HG03108 (cell line): ENCODE results near the gene CCR5AS.

Experiments used
- ATAC-seq: cut with Tn5 transposase; IDR thresholded peaks from one replicate; pipeline ENCODE4 v1.9.1; 2021; ENCODE audit warnings: moderate library complexity; ENCODE audit not compliant: unreplicated experiment

The CCR5AS gene

DNA sequence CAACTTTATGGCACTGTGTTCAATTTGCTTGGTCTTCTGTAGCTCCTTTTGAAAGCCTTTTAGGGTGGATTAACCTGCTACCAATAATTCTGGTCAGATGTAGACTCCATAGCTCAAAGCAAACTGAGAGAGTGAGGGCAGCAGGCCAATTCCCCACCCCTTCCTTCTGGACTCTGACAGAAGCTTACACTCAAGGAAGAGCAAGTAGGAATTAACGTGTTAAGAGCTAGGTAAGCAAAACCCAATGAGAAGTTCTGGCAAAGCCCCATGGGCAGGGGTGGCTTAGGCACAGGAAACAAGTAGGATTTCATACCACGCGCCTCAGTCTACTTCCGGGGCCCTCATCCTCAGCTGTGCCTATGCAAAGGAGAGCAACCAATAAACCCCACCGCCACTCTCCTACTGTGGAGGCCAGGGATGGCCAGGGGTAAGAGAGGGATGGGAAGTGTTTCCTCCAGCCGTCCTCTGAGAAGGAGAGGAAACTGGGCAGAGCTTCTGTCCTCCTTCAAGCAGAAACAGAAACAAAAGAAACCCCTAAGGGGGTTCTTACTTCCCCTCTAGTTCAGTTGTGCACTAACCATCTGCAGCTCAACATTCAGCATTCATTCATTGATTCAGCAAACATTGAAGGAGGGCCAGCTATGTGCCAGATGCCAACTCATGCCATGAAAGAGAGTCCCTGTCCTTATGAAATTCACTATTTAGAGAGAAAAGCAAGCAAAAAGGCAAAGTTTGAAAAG, 23.5 kb downstream of the CCR5AS start:
- ATAC-seq, result no peak

- ATAC-seq, result no peak
These were observed 25.2 kb downstream of the CCR5AS start for GRCh38 chr3:46381625-46382024.

DNA sequence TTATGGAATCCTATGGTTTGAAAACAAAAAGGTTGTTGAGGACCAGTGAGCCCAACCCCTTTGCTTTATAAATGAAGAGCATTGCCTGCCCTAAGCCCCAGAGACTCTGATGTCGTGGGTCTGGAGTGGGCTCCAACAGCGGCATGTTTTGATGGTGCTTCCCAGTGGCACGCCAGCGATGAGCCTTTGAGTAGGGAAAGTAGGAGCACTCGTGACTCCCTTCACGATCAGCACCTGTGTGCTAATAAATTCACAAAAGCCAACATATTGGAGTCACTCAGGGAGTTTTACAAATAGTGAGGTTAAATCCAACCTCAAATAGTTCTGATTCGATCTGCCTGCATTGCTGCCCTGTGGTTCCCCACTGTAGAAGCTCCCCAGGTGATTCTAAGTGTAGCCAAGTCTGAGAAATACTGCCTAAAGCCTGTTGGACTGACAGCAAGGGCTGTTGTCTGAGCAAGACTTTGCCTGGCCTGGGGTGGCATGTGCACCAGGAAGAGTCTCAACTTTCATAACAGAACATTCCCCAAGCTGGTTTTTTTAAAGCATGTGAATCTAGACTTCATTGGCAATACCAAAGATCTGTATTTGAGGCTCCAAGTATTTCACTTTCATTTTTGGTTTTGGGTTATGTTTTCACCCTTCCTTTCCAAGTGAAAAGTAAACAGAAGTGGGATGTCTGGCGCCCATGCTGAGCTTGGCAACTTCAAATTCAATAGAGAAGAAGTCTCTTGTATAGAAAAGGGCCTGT, 26.2 kb downstream of the CCR5AS start:
- no peak for ATAC-seq

- no peak for ATAC-seq
These were observed 28.4 kb downstream of the CCR5AS start for GRCh38 chr3:46378426-46378942.

DNA sequence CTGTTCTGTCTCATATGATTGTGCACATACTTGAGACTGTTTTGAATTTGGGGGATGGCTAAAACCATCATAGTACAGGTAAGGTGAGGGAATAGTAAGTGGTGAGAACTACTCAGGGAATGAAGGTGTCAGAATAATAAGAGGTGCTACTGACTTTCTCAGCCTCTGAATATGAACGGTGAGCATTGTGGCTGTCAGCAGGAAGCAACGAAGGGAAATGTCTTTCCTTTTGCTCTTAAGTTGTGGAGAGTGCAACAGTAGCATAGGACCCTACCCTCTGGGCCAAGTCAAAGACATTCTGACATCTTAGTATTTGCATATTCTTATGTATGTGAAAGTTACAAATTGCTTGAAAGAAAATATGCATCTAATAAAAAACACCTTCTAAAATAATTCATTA, 31.1 kb downstream of the CCR5AS start:
- no peak for ATAC-seq

GRCh38 chr3:46375218-46375617, 31.6 kb downstream of the CCR5AS start:
- ATAC-seq, result no peak

DNA sequence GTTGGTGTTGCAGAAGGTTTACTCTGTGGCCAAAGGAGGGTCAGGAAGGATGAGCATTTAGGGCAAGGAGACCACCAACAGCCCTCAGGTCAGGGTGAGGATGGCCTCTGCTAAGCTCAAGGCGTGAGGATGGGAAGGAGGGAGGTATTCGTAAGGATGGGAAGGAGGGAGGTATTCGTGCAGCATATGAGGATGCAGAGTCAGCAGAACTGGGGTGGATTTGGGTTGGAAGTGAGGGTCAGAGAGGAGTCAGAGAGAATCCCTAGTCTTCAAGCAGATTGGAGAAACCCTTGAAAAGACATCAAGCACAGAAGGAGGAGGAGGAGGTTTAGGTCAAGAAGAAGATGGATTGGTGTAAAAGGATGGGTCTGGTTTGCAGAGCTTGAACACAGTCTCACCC, 32.1 kb downstream of the CCR5AS start:
- ATAC-seq, result no peak

GRCh38 chr3:46372492-46373359, 34.1 kb downstream of the CCR5AS start:
- no peak for ATAC-seq

DNA sequence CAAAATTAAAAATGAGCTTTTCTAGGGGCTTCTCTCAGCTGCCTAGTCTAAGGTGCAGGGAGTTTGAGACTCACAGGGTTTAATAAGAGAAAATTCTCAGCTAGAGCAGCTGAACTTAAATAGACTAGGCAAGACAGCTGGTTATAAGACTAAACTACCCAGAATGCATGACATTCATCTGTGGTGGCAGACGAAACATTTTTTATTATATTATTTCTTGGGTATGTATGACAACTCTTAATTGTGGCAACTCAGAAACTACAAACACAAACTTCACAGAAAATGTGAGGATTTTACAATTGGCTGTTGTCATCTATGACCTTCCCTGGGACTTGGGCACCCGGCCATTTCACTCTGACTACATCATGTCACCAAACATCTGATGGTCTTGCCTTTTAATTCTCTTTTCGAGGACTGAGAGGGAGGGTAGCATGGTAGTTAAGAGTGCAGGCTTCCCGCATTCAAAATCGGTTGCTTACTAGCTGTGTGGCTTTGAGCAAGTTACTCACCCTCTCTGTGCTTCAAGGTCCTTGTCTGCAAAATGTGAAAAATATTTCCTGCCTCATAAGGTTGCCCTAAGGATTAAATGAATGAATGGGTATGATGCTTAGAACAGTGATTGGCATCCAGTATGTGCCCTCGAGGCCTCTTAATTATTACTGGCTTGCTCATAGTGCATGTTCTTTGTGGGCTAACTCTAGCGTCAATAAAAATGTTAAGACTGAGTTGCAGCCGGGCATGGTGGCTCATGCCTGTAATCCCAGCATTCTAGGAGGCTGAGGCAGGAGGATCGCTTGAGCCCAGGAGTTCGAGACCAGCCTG, 35.1 kb downstream of the CCR5AS start:
- ATAC-seq, result no peak

DNA sequence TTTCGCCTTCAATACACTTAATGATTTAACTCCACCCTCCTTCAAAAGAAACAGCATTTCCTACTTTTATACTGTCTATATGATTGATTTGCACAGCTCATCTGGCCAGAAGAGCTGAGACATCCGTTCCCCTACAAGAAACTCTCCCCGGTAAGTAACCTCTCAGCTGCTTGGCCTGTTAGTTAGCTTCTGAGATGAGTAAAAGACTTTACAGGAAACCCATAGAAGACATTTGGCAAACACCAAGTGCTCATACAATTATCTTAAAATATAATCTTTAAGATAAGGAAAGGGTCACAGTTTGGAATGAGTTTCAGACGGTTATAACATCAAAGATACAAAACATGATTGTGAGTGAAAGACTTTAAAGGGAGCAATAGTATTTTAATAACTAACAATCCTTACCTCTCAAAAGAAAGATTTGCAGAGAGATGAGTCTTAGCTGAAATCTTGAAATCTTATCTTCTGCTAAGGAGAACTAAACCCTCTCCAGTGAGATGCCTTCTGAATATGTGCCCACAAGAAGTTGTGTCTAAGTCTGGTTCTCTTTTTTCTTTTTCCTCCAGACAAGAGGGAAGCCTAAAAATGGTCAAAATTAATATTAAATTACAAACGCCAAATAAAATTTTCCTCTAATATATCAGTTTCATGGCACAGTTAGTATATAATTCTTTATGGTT, 35.9 kb downstream of the CCR5AS start, which contains the start of gene CCR5:
Gene CCR5, plus strand, starts transcription at position 108 of the 680 bp plus-strand sequence. CDS start 1,957 bp downstream, outside the sequence.
- ATAC-seq, result no peak

DNA sequence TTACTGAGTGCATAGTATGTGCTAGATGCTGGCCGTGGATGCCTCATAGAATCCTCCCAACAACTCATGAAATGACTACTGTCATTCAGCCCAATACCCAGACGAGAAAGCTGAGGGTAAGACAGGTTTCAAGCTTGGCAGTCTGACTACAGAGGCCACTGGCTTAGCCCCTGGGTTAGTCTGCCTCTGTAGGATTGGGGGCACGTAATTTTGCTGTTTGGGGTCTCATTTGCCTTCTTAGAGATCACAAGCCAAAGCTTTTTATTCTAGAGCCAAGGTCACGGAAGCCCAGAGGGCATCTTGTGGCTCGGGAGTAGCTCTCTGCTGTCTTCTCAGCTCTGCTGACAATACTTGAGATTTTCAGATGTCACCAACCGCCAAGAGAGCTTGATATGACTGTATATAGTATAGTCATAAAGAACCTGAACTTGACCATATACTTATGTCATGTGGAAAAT, 37.2 kb downstream of the CCR5AS start:
- no peak for ATAC-seq

- no peak for ATAC-seq
These were observed 37.7 kb downstream of the CCR5AS start for GRCh38 chr3:46369151-46369550.

- ATAC-seq, result no peak
These were observed 38.3 kb downstream of the CCR5AS start for GRCh38 chr3:46368569-46368968.

- no peak for ATAC-seq
These were observed 39.1 kb downstream of the CCR5AS start for GRCh38 chr3:46367811-46368210.

DNA sequence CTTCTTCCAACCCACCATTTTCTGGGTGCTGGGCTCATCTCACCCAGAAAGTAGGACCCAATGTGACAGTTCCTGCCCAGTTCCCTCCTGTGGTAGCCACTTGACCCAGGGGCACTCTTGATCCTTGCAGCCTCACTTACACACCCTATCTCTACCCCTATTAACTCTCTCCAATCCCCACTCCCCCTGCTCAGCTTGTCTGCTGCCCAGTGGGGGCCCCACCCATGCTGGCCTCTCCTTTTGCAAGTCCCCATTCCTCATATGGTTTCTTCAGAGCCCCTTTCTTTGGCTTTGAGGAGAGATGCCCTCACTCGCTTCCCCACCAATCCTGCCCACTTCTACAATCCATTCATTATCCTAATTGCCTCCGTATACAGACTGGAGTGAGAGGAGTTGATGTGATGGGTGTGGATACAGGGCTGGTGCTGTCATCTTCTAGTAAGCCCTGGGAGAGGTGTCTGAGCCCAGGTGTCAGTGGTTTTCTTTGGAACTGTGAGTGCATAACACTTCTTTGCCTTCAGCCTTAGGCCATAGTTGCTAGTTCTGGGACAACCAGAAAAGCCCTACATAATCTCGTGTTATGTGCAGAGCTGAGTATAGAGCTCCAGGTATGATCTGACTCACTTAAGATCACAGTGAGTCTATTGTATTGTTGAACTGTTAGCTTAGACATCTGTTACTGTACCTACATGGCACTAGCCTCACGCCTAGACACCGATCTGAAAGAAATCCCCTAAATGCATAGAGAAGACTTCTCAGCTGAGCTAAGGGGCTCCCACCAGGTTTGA, 40.9 kb downstream of the CCR5AS start:
- ATAC-seq, result no peak

DNA sequence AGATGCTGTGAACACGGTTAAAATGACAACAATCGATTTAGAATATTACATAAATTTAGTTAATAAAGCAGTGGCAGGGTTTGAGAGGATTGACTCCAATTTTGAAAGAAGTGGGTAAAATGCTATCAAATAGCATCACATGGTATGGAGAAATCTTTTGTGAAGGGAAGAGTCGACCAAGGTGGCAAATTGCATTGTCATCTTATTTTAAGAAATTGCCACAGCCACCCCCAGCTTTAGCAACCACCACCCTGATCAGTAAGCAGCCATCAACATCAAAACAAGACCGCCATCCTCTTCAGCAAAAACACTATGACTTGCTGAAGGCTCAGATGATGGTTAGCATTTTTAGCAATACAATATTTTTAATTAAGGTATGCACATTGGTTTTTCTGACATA, 41.8 kb downstream of the CCR5AS start:
- no peak for ATAC-seq

DNA sequence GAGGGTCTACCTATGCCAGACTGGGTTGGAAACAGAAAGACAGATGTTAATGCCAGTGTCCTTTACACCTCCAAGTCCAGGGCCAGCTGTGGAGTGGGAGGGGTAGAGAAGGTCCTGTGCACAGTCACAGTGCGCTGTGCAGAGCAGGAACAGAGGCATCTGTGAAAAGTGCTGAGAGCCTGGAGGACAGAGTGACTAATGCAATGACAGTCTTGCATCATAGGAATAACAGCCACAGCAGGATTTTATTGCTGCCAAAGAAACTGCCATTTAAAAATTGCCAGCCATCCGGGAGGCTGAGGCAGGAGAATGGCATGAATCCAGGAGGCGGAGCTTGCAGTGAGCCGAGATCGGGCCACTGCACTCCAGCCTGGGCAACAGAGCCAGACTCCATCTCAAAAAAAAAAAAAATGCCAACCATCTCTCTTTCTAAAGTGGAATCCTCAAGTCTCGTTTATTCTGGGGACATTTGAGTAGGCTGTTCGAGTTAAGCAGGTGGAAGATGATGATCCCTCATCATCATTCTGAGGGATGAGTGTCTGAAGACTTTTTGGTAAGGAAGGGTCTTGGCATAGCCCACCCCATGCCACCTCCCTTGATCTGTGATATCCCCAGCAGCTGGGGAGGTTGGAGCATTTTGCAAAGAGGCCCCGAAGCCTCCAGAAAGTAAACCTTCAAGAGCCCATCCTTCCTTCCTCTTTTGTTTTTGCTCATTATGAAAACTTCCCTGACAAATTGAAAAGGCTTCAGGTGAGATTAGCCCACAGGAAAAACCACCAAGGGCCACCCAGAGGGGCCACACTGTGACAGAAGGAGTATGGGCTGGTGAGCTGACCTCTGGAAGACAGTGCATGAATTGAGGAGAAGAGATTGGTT, 45.2 kb downstream of the CCR5AS start:
- no peak for ATAC-seq

DNA sequence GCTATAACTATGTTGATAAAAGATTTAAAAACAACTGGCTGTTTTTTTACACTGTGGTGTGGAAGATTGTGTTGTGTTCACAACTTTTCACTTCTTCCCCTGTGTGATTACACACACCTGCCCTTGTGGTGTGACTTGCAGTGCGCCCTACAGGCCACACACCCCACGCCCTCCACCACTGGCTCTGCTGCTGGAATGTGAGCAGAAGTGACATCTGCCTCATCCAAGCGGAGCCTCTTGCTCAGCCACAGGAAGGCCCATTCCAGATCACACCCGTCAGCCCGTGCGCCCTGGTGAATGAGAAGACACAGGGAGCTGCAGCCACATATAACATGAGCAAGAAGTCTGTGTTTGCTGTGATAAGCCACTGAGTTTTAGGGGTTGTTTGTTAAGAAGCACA, 46.0 kb downstream of the CCR5AS start:
- no peak for ATAC-seq
